Hepatocyte (in vitro differentiated cells): ENCODE data around the gene SCNN1B.

Experiments used
- CTCF ChIP-seq: fragments of 200-600 bp; sonication (generic); IDR thresholded peaks from 2 replicates; pipeline ENCODE4 v1.5.1; 2016; ENCODE audit warnings: antibody characterized with exemption, mild to moderate bottlenecking; ENCODE audit not compliant: poor library complexity
- EZH2phosphoT487 ChIP-seq: fragments of 200-600 bp; sonication (generic); IDR thresholded peaks from one replicate; pipeline ENCODE4 v1.6.1; 2018; ENCODE audit warnings: antibody characterized with exemption, mild to moderate bottlenecking, low read depth, moderate library complexity; ENCODE audit not compliant: unreplicated experiment, severe bottlenecking

- no peak for TF ChIP-seq CTCF
- no peak for TF ChIP-seq EZH2phosphoT487
Observed at GRCh38 chr16:23324727-23325126, 22.6 kb downstream of the SCNN1B start.
